Measurements from ENCODE around the gene HIPK2. TPM values are rescaled to one million over a fixed set of nuclear protein-coding genes. Genes with fewer than 3 reads are reported as not detected.

The HIPK2 gene
- total and polyA plus RNA-seq, 10 of the 15 experiments (the other 5 are each of a cell fraction or from before 2014, with no cell fraction given) = 1.7 to 39.0 (median 9.4) TPM

- TF ChIP-seq, protein P1, sequence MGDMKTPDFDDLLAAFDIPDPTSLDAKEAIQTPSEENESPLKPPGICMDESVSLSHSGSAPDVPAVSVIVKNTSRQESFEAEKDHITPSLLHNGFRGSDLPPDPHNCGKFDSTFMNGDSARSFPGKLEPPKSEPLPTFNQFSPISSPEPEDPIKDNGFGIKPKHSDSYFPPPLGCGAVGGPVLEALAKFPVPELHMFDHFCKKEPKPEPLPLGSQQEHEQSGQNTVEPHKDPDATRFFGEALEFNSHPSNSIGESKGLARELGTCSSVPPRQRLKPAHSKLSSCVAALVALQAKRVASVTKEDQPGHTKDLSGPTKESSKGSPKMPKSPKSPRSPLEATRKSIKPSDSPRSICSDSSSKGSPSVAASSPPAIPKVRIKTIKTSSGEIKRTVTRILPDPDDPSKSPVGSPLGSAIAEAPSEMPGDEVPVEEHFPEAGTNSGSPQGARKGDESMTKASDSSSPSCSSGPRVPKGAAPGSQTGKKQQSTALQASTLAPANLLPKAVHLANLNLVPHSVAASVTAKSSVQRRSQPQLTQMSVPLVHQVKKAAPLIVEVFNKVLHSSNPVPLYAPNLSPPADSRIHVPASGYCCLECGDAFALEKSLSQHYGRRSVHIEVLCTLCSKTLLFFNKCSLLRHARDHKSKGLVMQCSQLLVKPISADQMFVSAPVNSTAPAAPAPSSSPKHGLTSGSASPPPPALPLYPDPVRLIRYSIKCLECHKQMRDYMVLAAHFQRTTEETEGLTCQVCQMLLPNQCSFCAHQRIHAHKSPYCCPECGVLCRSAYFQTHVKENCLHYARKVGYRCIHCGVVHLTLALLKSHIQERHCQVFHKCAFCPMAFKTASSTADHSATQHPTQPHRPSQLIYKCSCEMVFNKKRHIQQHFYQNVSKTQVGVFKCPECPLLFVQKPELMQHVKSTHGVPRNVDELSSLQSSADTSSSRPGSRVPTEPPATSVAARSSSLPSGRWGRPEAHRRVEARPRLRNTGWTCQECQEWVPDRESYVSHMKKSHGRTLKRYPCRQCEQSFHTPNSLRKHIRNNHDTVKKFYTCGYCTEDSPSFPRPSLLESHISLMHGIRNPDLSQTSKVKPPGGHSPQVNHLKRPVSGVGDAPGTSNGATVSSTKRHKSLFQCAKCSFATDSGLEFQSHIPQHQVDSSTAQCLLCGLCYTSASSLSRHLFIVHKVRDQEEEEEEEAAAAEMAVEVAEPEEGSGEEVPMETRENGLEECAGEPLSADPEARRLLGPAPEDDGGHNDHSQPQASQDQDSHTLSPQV (IDR thresholded peaks at IDR 0.05) = no peak
- no peak for TF ChIP-seq CBFB (IDR thresholded peaks at IDR 0.05; ENCODE audit: low read depth)
- TF ChIP-seq NRF1 (conservative IDR thresholded peaks at IDR 0.05; ENCODE audit: low read depth, low read length) = no peak
- no peak for TF ChIP-seq HSF1 (IDR thresholded peaks at IDR 0.05; ENCODE audit: low read depth, low read length)
- TF ChIP-seq, protein P2, sequence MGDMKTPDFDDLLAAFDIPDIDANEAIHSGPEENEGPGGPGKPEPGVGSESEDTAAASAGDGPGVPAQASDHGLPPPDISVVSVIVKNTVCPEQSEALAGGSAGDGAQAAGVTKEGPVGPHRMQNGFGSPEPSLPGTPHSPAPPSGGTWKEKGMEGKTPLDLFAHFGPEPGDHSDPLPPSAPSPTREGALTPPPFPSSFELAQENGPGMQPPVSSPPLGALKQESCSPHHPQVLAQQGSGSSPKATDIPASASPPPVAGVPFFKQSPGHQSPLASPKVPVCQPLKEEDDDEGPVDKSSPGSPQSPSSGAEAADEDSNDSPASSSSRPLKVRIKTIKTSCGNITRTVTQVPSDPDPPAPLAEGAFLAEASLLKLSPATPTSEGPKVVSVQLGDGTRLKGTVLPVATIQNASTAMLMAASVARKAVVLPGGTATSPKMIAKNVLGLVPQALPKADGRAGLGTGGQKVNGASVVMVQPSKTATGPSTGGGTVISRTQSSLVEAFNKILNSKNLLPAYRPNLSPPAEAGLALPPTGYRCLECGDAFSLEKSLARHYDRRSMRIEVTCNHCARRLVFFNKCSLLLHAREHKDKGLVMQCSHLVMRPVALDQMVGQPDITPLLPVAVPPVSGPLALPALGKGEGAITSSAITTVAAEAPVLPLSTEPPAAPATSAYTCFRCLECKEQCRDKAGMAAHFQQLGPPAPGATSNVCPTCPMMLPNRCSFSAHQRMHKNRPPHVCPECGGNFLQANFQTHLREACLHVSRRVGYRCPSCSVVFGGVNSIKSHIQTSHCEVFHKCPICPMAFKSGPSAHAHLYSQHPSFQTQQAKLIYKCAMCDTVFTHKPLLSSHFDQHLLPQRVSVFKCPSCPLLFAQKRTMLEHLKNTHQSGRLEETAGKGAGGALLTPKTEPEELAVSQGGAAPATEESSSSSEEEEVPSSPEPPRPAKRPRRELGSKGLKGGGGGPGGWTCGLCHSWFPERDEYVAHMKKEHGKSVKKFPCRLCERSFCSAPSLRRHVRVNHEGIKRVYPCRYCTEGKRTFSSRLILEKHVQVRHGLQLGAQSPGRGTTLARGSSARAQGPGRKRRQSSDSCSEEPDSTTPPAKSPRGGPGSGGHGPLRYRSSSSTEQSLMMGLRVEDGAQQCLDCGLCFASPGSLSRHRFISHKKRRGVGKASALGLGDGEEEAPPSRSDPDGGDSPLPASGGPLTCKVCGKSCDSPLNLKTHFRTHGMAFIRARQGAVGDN (IDR thresholded peaks at IDR 0.05) = no peak
- no peak for TF ChIP-seq HCFC1 (IDR thresholded peaks at IDR 0.05; ENCODE audit: low read length)
- no peak for TF ChIP-seq NR2C1 (IDR thresholded peaks at IDR 0.05)
- no peak for TF ChIP-seq POLR2A (IDR thresholded peaks at IDR 0.05; ENCODE audit: low read depth, low read length)
- TF ChIP-seq IKZF1 (conservative IDR thresholded peaks at IDR 0.05) = no peak
- no peak for TF ChIP-seq ASH2L (IDR thresholded peaks at IDR 0.05; ENCODE audit: borderline replicate concordance, low read depth)
- TF ChIP-seq, protein P3, sequence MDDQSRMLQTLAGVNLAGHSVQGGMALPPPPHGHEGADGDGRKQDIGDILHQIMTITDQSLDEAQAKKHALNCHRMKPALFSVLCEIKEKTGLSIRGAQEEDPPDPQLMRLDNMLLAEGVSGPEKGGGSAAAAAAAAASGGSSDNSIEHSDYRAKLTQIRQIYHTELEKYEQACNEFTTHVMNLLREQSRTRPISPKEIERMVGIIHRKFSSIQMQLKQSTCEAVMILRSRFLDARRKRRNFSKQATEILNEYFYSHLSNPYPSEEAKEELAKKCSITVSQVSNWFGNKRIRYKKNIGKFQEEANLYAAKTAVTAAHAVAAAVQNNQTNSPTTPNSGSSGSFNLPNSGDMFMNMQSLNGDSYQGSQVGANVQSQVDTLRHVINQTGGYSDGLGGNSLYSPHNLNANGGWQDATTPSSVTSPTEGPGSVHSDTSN (IDR thresholded peaks at IDR 0.05; ENCODE audit: insufficient replicate concordance, low read depth, low read length) = no peak
These were observed 31.1 kb downstream of the HIPK2 start (continued) for GRCh38 chr7:139746652-139747051.

Data from GM12878 (cell line).